SIG-M5 treated with dmso at 0.1 percent for 504 hours (cell line): ENCODE data around the gene FBXO44.
"Not testable (repeated sequence)": the region's sequence is repeated elsewhere in the genome, so short reads cannot be mapped to it uniquely, and the experiment has no call there.

Experiments used
- DNase-seq: peaks from one replicate; lab custom pipeline; 2025; ENCODE audit not compliant: unreplicated experiment; lab: John Stamatoyannopoulos, UW

FBXO44 gene

GRCh38 chr1:11654137-11654938, at the start of gene FBXO44, which contains the start of gene FBXO2:
TSS of gene FBXO44 (plus strand) at chr1:11654877. CDS start at chr1:11655836, 959 bp downstream.
TSS of gene FBXO2 (minus strand) at chr1:11654429. CDS start at chr1:11654340, 89 bp downstream.
- peak; percentile 5 for DNase-seq

GRCh38 chr1:11606775-11607174, 47.9 kb upstream of the FBXO44 start:
- DNase-seq: no peak

- not testable (repeated sequence) for DNase-seq
These were observed 46.0 kb upstream of the FBXO44 start for GRCh38 chr1:11608596-11609130.

GRCh38 chr1:11609378-11609777, 45.3 kb upstream of the FBXO44 start:
- DNase-seq: not testable (repeated sequence)

GRCh38 chr1:11610629-11611180, 44.0 kb upstream of the FBXO44 start:
- DNase-seq: no peak

GRCh38 chr1:11611638-11612327, 42.9 kb upstream of the FBXO44 start:
- DNase-seq: no peak

GRCh38 chr1:11613347-11613746, 41.3 kb upstream of the FBXO44 start:
- no peak for DNase-seq

GRCh38 chr1:11615090-11615489, 39.6 kb upstream of the FBXO44 start:
- DNase-seq: no peak

GRCh38 chr1:11616766-11617165, 37.9 kb upstream of the FBXO44 start:
- no peak for DNase-seq

- no peak for DNase-seq
These were observed 37.4 kb upstream of the FBXO44 start for GRCh38 chr1:11617314-11617713.

GRCh38 chr1:11617741-11618140, 36.9 kb upstream of the FBXO44 start:
- DNase-seq: no peak

- no peak for DNase-seq
These were observed 34.3 kb upstream of the FBXO44 start for GRCh38 chr1:11620405-11620804.

- no peak for DNase-seq
These were observed 33.8 kb upstream of the FBXO44 start for GRCh38 chr1:11620924-11621323.

- DNase-seq: no peak
These were observed 32.3 kb upstream of the FBXO44 start for GRCh38 chr1:11622398-11622797.

GRCh38 chr1:11623702-11624101, 31.0 kb upstream of the FBXO44 start:
- no peak for DNase-seq

- no peak for DNase-seq
These were observed 28.1 kb upstream of the FBXO44 start for GRCh38 chr1:11626551-11626950.

- no peak for DNase-seq
These were observed 25.9 kb upstream of the FBXO44 start for GRCh38 chr1:11628767-11629166.

GRCh38 chr1:11629184-11630016, 25.3 kb upstream of the FBXO44 start:
- no peak for DNase-seq

- no peak for DNase-seq
These were observed 20.1 kb upstream of the FBXO44 start for GRCh38 chr1:11634365-11635192.

GRCh38 chr1:11638121-11638520, 16.6 kb upstream of the FBXO44 start:
- no peak for DNase-seq
